H1 (cell line): ENCODE data around the gene WASF3.

Experiments
- CHD1 ChIP-seq: IDR thresholded peaks from 2 replicates; pipeline ENCODE4 v1.6.1; 2012; ENCODE audit warnings: low read depth, low read length, improper control_type of control experiment
- CTCF ChIP-seq, 3 experiments: IDR thresholded peaks; 1 replicate in 2 of 3; 2 replicates in 1 of 3; pipeline versions ENCODE4 v1.5.1 to v1.6.1; 2011; ENCODE audit warnings: low read length in 3 of 3, mild to moderate bottlenecking in 3 of 3, inconsistent platforms in 2 of 3, low read depth in 1 of 3, moderate library complexity in 1 of 3; ENCODE audit not compliant: insufficient read depth in 1 of 3; ENCODE audit errors: control extremely low read depth in 1 of 3
- EZH2 ChIP-seq: fragments of 200-600 bp; sonication (generic); IDR thresholded peaks from 2 replicates; pipeline ENCODE4 v1.7.1; 2012; ENCODE audit warnings: low read depth, mild to moderate bottlenecking, moderate library complexity, low read length, inconsistent platforms; ENCODE audit not compliant: severe bottlenecking
- GABPA ChIP-seq: IDR thresholded peaks from 2 replicates; pipeline ENCODE4 v1.6.1; 2011; ENCODE audit warnings: mild to moderate bottlenecking, low read length, moderate library complexity, borderline replicate concordance; ENCODE audit not compliant: insufficient read depth
- JUND ChIP-seq: IDR thresholded peaks from 2 replicates; pipeline ENCODE4 v1.6.1; 2011; ENCODE audit warnings: mild to moderate bottlenecking, improper control_type of control experiment, low read length
- KDM1A ChIP-seq: fragments of 200-600, 300-600 bp; sonication (generic); IDR thresholded peaks from 2 replicates; pipeline ENCODE4 v1.7.1; 2016; ENCODE audit warnings: mild to moderate bottlenecking, low read length, borderline replicate concordance
- MAFK ChIP-seq: IDR thresholded peaks from 2 replicates; pipeline ENCODE4 v1.6.1; 2012; ENCODE audit warnings: low read depth, mild to moderate bottlenecking, improper control_type of control experiment, low read length
- NANOG ChIP-seq: IDR thresholded peaks from 2 replicates; pipeline ENCODE4 v1.6.1; 2011; ENCODE audit warnings: low read length, low read depth, mild to moderate bottlenecking, inconsistent platforms; ENCODE audit not compliant: insufficient read depth, poor library complexity, severe bottlenecking
- POLR2A ChIP-seq, 2 experiments: IDR thresholded peaks; 1 replicate in 1 of 2; 2 replicates in 1 of 2; pipeline ENCODE4 v1.6.1; 2011; ENCODE audit warnings: low read depth in 2 of 2, low read length in 2 of 2, mild to moderate bottlenecking in 2 of 2; ENCODE audit errors: control extremely low read depth in 1 of 2
- POLR2AphosphoS5 ChIP-seq: IDR thresholded peaks from 2 replicates; pipeline ENCODE4 v1.6.1; 2011; ENCODE audit warnings: low read depth, low read length
- SIX5 ChIP-seq: IDR thresholded peaks from 2 replicates; pipeline ENCODE4 v1.6.1; 2011; ENCODE audit warnings: mild to moderate bottlenecking, low read depth, low read length
- SP1 ChIP-seq: IDR thresholded peaks from 2 replicates; pipeline ENCODE4 v1.6.1; 2011; ENCODE audit warnings: low read depth, low read length
- SP2 ChIP-seq: IDR thresholded peaks from 2 replicates; pipeline ENCODE4 v1.6.1; 2012; ENCODE audit warnings: mild to moderate bottlenecking, low read length, inconsistent platforms
- TBP ChIP-seq: IDR thresholded peaks from 2 replicates; pipeline ENCODE4 v1.6.1; 2011; ENCODE audit warnings: low read depth, low read length, improper control_type of control experiment

- no peak for TF ChIP-seq CTCF (IDR thresholded peaks at IDR 0.05; ENCODE audit: control extremely low read depth in 1 of 3, insufficient read depth in 1 of 3, low read depth in 1 of 3, low read length in 3 of 3)
- TF ChIP-seq POLR2AphosphoS5, result no peak
- no peak for TF ChIP-seq KDM1A
- no peak for TF ChIP-seq SP1
- TF ChIP-seq SP2, result no peak
- no peak for TF ChIP-seq POLR2A (IDR thresholded peaks at IDR 0.05; ENCODE audit: control extremely low read depth in 1 of 2, low read depth in 2 of 2, low read length in 2 of 2)
- TF ChIP-seq EZH2, result no peak
- TF ChIP-seq MAFK, result no peak
- no peak for TF ChIP-seq JUND
- TF ChIP-seq NANOG, result no peak
- no peak for TF ChIP-seq SIX5
- TF ChIP-seq GABPA, result no peak
- no peak for TF ChIP-seq TBP
- no peak for TF ChIP-seq CHD1
Measured at GRCh38 chr13:26515721-26516120, 41.8 kb upstream of the WASF3 start.
